ENCODE data around the gene SLC2A1. TPM values are rescaled to one million over a fixed set of nuclear protein-coding genes. Genes with fewer than 3 reads are reported as not detected.

SLC2A1 gene
- total and polyA plus RNA-seq, 9 of the 15 experiments (the other 6 are each of a cell fraction or from before 2014, with no cell fraction given), result 12.6 to 153 (median 48.0) TPM

- TF ChIP-seq SRSF3 (IDR thresholded peaks at IDR 0.05; ENCODE audit: insufficient read depth, low read length) (no peak), TRIM28 (IDR thresholded peaks at IDR 0.05) (peak; percentile 43; the same call in 1 of the 2 replicates), RHOXF2B (CRISPR knock-in tag; conservative IDR thresholded peaks at IDR 0.05) (no peak), NBN (IDR thresholded peaks at IDR 0.05; ENCODE audit: low read depth) (peak; percentile 39), KLF16 (IDR thresholded peaks at IDR 0.05) (peak; percentile 68), KLF10 (CRISPR knock-in tag; IDR thresholded peaks at IDR 0.05) (no peak), PHF20 (IDR thresholded peaks at IDR 0.05; ENCODE audit: partially characterized antibody) (no peak), SMARCE1 (IDR thresholded peaks at IDR 0.05) (peak; percentile 96), L3MBTL2 (IDR thresholded peaks at IDR 0.05) (peak; percentile 82; the same call in 1 of the 2 replicates), ZC3H11A (IDR thresholded peaks at IDR 0.05; ENCODE audit: low read depth, low read length) (no peak), E2F3 (CRISPR knock-in tag; IDR thresholded peaks at IDR 0.05) (no peak), ZNF76 (CRISPR knock-in tag; IDR thresholded peaks at IDR 0.05; ENCODE audit: borderline replicate concordance) (no peak), ZNF609 (CRISPR knock-in tag; IDR thresholded peaks at IDR 0.05; ENCODE audit: borderline replicate concordance) (no peak), GATAD2B (IDR thresholded peaks at IDR 0.05; ENCODE audit: borderline replicate concordance) (peak; percentile 34; the same call in 1 of the 2 replicates), ZKSCAN8 (CRISPR knock-in tag; IDR thresholded peaks at IDR 0.05) (peak; percentile 59; the same call in 1 of the 2 replicates), CREM (IDR thresholded peaks at IDR 0.05; ENCODE audit: low read depth) (peak; percentile 63), HOXB6 (CRISPR knock-in tag; IDR thresholded peaks at IDR 0.05; ENCODE audit: borderline replicate concordance) (no peak), TCF15 (CRISPR knock-in tag; IDR thresholded peaks at IDR 0.05) (0 out of 2 replicates have a peak, but pooled peaks have one; percentile 51), BCLAF1 (IDR thresholded peaks at IDR 0.05; ENCODE audit: borderline replicate concordance in 1 of 2, control insufficient read depth in 1 of 2, low read depth in 2 of 2, low read length in 1 of 2) (no peak), MTA1 (IDR thresholded peaks at IDR 0.05; ENCODE audit: borderline replicate concordance) (peak; percentile 54; the same call in 1 of the 2 replicates), SIRT6 (IDR thresholded peaks at IDR 0.05; ENCODE audit: low read depth, low read length) (no peak)
These were observed 8.3 kb upstream of the SLC2A1 start (continued) for GRCh38 chr1:42966688-42967612.
